GM06990 (cell line): Measurements from ENCODE around the gene NSD1.

Experiments used
- DNase-seq: peaks from one replicate; pipeline ENCODE4 v3.0.0-alpha.2; 2011; ENCODE audit not compliant: insufficient read length; ENCODE audit errors: extremely low read depth
- H3K27me3 ChIP-seq: replicated peaks from 2 replicates; pipeline ENCODE4 v1.6.0; 2011; ENCODE audit warnings: low read length; ENCODE audit not compliant: control insufficient read depth, insufficient read depth
- H3K36me3 ChIP-seq: 2 replicates; pipeline ENCODE4 v1.5.1; 2011; ENCODE audit warnings: low read length; ENCODE audit not compliant: control insufficient read depth, insufficient read depth
- H3K4me3 ChIP-seq: replicated peaks from 2 replicates; pipeline ENCODE4 v1.5.1; 2011; ENCODE audit warnings: low read depth, mild to moderate bottlenecking, control low read depth, low read length
- TF ChIP-seq, protein P1 (sequence below): IDR thresholded peaks from 2 replicates; pipeline ENCODE4 v1.5.1; 2011; ENCODE audit warnings: low read length, control low read depth, mild to moderate bottlenecking, inconsistent platforms; ENCODE audit not compliant: insufficient read depth, poor library complexity, severe bottlenecking

The NSD1 gene

DNA sequence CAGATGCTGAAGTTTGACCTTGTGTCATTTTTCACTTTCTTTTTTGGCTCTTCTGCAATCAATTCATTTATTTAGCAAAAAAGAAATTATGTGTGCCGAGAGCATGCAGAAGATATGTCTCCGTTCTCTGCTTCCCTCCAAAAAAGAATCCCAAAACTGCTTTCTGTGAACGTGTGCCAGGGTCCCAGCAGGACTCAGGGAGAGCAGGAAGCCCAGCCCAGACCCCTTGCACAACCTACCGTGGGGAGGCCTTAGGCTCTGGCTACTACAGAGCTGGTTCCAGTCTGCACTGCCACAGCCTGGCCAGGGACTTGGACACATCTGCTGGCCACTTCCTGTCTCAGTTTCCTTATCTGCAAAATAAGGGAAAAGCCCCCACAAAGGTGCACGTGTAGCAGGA lies 44.4 kb upstream of the NSD1 start:
- no peak for DNase-seq
- Histone ChIP-seq H3K4me3 (no peak overlapping the region), H3K27me3 (peaks cover 1% of the 10 kb centered on the region), H3K36me3 (no peaks in the 10 kb centered on the region)
- TF ChIP-seq, protein P1, sequence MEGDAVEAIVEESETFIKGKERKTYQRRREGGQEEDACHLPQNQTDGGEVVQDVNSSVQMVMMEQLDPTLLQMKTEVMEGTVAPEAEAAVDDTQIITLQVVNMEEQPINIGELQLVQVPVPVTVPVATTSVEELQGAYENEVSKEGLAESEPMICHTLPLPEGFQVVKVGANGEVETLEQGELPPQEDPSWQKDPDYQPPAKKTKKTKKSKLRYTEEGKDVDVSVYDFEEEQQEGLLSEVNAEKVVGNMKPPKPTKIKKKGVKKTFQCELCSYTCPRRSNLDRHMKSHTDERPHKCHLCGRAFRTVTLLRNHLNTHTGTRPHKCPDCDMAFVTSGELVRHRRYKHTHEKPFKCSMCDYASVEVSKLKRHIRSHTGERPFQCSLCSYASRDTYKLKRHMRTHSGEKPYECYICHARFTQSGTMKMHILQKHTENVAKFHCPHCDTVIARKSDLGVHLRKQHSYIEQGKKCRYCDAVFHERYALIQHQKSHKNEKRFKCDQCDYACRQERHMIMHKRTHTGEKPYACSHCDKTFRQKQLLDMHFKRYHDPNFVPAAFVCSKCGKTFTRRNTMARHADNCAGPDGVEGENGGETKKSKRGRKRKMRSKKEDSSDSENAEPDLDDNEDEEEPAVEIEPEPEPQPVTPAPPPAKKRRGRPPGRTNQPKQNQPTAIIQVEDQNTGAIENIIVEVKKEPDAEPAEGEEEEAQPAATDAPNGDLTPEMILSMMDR, result no peak

DNA sequence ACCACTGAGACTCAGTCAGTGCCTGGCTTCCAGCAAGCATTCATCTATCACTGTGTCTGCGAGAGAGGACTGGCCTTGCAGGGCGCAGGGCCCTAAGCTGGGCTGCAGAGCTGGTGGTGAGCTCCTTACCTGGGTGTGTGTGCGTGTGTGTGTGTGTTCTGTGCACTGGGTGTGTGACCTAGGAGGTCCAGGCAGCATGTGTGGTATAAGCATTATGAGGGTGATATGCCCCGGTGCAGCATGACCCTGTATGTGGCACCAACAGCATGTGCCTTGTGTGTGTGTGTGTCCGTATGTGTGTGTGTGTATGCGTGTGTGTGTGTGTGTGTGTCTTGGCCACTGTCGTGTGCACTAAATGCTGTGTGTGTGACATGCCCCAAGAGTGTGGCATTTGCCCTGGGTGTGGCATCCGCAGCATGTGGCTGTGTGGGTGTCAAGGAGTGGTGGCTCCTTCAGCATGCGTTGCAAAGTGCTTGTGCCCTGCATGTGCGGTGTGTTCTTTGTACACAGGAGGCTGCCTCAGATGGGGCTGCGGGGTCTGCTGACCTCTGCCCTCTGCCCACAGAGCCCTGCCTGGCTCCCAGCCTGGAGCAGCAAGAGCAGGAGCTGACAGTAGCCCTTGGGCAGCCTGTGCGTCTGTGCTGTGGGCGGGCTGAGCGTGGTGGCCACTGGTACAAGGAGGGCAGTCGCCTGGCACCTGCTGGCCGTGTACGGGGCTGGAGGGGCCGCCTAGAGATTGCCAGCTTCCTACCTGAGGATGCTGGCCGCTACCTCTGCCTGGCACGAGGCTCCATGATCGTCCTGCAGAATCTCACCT lies 43.5 kb upstream of the NSD1 start:
- H3K36me3 ChIP-seq, result no peaks in the 10 kb centered on the region
- H3K27me3 ChIP-seq, result peaks cover 1% of the 10 kb centered on the region
- TF ChIP-seq, protein P1, result no peak
- no peak for DNase-seq
- no peak overlapping the region for H3K4me3 ChIP-seq

DNA sequence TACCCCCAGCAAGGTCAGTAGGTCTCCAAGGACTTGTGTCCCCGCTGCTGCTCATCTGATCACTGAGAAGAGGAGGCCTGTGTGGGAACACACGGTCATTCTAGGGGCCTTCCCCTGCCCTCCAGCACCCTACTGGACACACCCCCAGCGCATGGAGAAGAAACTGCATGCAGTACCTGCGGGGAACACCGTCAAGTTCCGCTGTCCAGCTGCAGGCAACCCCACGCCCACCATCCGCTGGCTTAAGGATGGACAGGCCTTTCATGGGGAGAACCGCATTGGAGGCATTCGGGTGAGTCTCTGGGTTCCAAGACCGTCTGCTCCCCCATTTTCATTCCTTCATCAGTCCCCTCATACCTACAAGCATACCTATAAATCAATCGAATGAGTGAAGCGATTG lies 42.8 kb upstream of the NSD1 start:
- Histone ChIP-seq H3K4me3 (no peak overlapping the region), H3K36me3 (no peaks in the 10 kb centered on the region)
- TF ChIP-seq, protein P1, result no peak

GRCh38 chr5:177091232-177091631 lies 42.3 kb upstream of the NSD1 start:
- H3K27me3 ChIP-seq, result peaks cover 1% of the 10 kb centered on the region
- no peak overlapping the region for H3K4me3 ChIP-seq
- H3K36me3 ChIP-seq, result no peaks in the 10 kb centered on the region
- TF ChIP-seq, protein P1, result no peak
- DNase-seq, result no peak

More for the DNA sequence above, 42.8 kb upstream of the NSD1 start:
- H3K27me3 ChIP-seq, result peaks cover 1% of the 10 kb centered on the region
- DNase-seq, result no peak

DNA sequence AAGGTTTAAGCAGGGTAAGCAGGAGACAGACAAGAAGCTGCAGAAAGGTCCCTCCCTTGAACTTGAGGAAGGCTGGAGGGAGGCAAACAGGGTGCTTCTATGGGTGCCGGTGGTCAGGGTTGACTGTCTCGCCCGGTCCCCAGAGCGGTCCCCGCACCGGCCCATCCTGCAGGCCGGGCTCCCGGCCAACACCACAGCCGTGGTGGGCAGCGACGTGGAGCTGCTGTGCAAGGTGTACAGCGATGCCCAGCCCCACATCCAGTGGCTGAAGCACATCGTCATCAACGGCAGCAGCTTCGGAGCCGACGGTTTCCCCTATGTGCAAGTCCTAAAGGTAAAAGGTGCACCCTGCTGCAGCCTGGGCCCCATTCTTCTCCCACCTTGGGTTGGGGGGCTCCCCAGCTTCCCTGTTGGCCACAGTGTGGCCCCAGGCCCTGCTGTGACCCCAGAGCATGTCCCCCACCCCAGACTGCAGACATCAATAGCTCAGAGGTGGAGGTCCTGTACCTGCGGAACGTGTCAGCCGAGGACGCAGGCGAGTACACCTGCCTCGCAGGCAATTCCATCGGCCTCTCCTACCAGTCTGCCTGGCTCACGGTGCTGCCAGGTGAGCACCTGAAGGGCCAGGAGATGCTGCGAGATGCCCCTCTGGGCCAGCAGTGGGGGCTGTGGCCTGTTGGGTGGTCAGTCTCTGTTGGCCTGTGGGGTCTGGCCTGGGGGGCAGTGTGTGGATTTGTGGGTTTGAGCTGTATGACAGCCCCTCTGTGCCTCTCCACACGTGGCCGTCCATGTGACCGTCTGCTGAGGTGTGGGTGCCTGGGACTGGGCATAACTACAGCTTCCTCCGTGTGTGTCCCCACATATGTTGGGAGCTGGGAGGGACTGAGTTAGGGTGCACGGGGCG lies 41.1 kb upstream of the NSD1 start:
- TF ChIP-seq, protein P1, result no peak
- no peak for DNase-seq
- no peaks in the 10 kb centered on the region for H3K36me3 ChIP-seq
- H3K4me3 ChIP-seq, result no peak overlapping the region
- H3K27me3 ChIP-seq, result peaks cover 1% of the 10 kb centered on the region
